Gastroesophageal sphincter (tissue), 4 donors: ENCODE measurements around the gene CCKAR. TPM values are rescaled to one million over a fixed set of nuclear protein-coding genes. Genes with fewer than 3 reads are reported as not detected.

Source experiments
- ATAC-seq: fragments of 150-250 bp; one replicate; pipeline ENCODE4 v1.9.1; 2016; ENCODE audit warnings: mild to moderate bottlenecking, moderate library complexity
- H3K27ac ChIP-seq, 4 donors: fragments of 200-600 bp; sonication (generic) in 3 of 4; 1 replicate in 3 of 4; 2 replicates in 1 of 4; pipeline ENCODE4 v1.5.1; 2016 to 2019
- H3K27me3 ChIP-seq: fragments of 200-600 bp; sonication (generic); one replicate; pipeline ENCODE4 v1.5.1; 2019
- H3K36me3 ChIP-seq, 2 donors: fragments of 200-600 bp; sonication (generic); one replicate each; pipeline ENCODE4 v1.5.1; 2019; ENCODE audit warnings: control low read depth in 1 of 2
- H3K4me1 ChIP-seq, 3 donors: fragments of 200-600 bp; sonication (generic); 1 replicate in 2 of 3; 2 replicates in 1 of 3; pipeline ENCODE4 v1.5.1; 2016 to 2019; ENCODE audit warnings: control low read depth in 2 of 3
- H3K4me3 ChIP-seq, 2 donors: fragments of 200-600 bp; sonication (generic); one replicate each; pipeline ENCODE4 v1.5.1; 2019; ENCODE audit warnings: mild to moderate bottlenecking in 1 of 2, moderate library complexity in 1 of 2
- H3K9me3 ChIP-seq, 3 donors: fragments of 200-600 bp; sonication (generic); one replicate each; pipeline ENCODE4 v1.5.1; 2017 to 2019; ENCODE audit warnings: control low read depth in 2 of 3
- CTCF ChIP-seq, 4 experiments: fragments of 200-600 bp in 2 of 4; fragments of 450-650 bp in 2 of 4; sonication (generic) in 1 of 4; IDR thresholded peaks; one replicate each; pipeline ENCODE4 v1.5.1; 2017 to 2019; ENCODE audit warnings: antibody characterized with exemption in 4 of 4, mild to moderate bottlenecking in 2 of 4, moderate library complexity in 2 of 4
- EP300 ChIP-seq: sonication (generic); formaldehyde crosslinking; IDR thresholded peaks from one replicate; pipeline ENCODE4 v1.6.1; 2017; ENCODE audit warnings: antibody characterized with exemption, mild to moderate bottlenecking
- POLR2A ChIP-seq, 2 donors: fragments of 450-650 bp; IDR thresholded peaks; one replicate each; pipeline ENCODE4 v1.6.1; 2017; ENCODE audit warnings: antibody characterized with exemption in 2 of 2, mild to moderate bottlenecking in 2 of 2, moderate library complexity in 1 of 2
- POLR2AphosphoS5 ChIP-seq: sonication (generic); formaldehyde crosslinking; IDR thresholded peaks from one replicate; pipeline ENCODE4 v1.6.1; 2017; ENCODE audit warnings: antibody characterized with exemption
- WGBS, 2 donors: methylation state at CpG; one replicate each; pipeline ENCODE4 v1.1.5; 2018; ENCODE audit warnings: low coverage in 1 of 2; 5-methylcytosine and 5-hydroxymethylcytosine counted together
- total RNA-seq, 4 donors: library from RNA; depleted of rRNA; stranded (reverse); fragments of >200 nt; gene quantifications; one replicate each; pipeline ENCODE4 v1.1.0, GENCODE V29; 2016

The CCKAR gene
- total RNA-seq, 4 donors from 2014 or later, result 0.54 to 2.1 (median 1.3) TPM; not detected in 1

- Histone ChIP-seq H3K9me3 (no peaks in the 10 kb centered on the region), H3K27ac (no peak overlapping the region), H3K4me1 (peaks cover 0 to 6% (median 0%) of the 10 kb centered on the region in 3 donors), H3K27me3 (no peaks in the 10 kb centered on the region), H3K36me3 (no peaks in the 10 kb centered on the region), H3K4me3 (no peak overlapping the region)
- TF ChIP-seq CTCF (IDR thresholded peaks at IDR 0.05) (no peak), POLR2AphosphoS5 (no peak), POLR2A (IDR thresholded peaks at IDR 0.05) (no peak), EP300 (no peak)
- ATAC-seq, result no peak
- WGBS, 2 donors, result 67 to 71% methylated on average over 3 to 4 of the region's 4 CpGs
Measured at GRCh38 chr4:26468977-26469376, 21.3 kb downstream of the CCKAR start.

GRCh38 chr4:26468283-26468949 lies 21.9 kb downstream of the CCKAR start:
- no peak overlapping the region for H3K4me3 ChIP-seq
- H3K9me3 ChIP-seq, result no peaks in the 10 kb centered on the region
- no peak overlapping the region for H3K27ac ChIP-seq
- TF ChIP-seq EP300, result no peak
- no peak for TF ChIP-seq POLR2AphosphoS5
- TF ChIP-seq POLR2A (IDR thresholded peaks at IDR 0.05), result no peak
- TF ChIP-seq CTCF (IDR thresholded peaks at IDR 0.05), result no peak
- WGBS, 2 donors, result 94 to 95% methylated on average over 3 to 9 of the region's 9 CpGs
- H3K36me3 ChIP-seq, result no peaks in the 10 kb centered on the region
- no peaks in the 10 kb centered on the region for H3K27me3 ChIP-seq
- no peak for ATAC-seq
- H3K4me1 ChIP-seq, result peaks cover 0 to 12% (median 0%) of the 10 kb centered on the region in 3 donors

- peaks cover 0 to 18% (median 3%) of the 10 kb centered on the region in 3 donors for H3K4me1 ChIP-seq
- H3K36me3 ChIP-seq, result no peaks in the 10 kb centered on the region
- ATAC-seq, result no peak
- no peaks in the 10 kb centered on the region for H3K27me3 ChIP-seq
- H3K4me3 ChIP-seq, result no peak overlapping the region
- H3K27ac ChIP-seq, result no peak overlapping the region
- H3K9me3 ChIP-seq, result no peaks in the 10 kb centered on the region
- TF ChIP-seq POLR2A (IDR thresholded peaks at IDR 0.05) (no peak), CTCF (IDR thresholded peaks at IDR 0.05) (no peak), EP300 (no peak), POLR2AphosphoS5 (no peak)
- 61% methylated on average over 1 of the region's 1 CpG; no CpG with 5 or more reads in 1 of the 2 donors for WGBS, 2 donors
Measured at GRCh38 chr4:26467724-26468123, 22.6 kb downstream of the CCKAR start.

- Histone ChIP-seq H3K4me3 (no peak overlapping the region), H3K27me3 (no peaks in the 10 kb centered on the region), H3K36me3 (no peaks in the 10 kb centered on the region), H3K27ac (no peak overlapping the region), H3K9me3 (no peaks in the 10 kb centered on the region), H3K4me1 (peaks cover 0 to 26% (median 5%) of the 10 kb centered on the region in 3 donors)
- ATAC-seq, result no peak
- TF ChIP-seq CTCF (IDR thresholded peaks at IDR 0.05), result no peak
- no peak for TF ChIP-seq EP300
- no peak for TF ChIP-seq POLR2A (IDR thresholded peaks at IDR 0.05)
- TF ChIP-seq POLR2AphosphoS5, result no peak
- 82 to 96% methylated on average over 7 to 8 of the region's 10 CpGs for WGBS, 2 donors
Measured at GRCh38 chr4:26466578-26467270, 23.6 kb downstream of the CCKAR start.
